CD4-positive, alpha-beta T cell treated with Interleukin-17A for 1 hour (primary cell): ENCODE measurements around the gene KCNJ18.
"Not testable (repeated sequence)": the region's sequence is repeated elsewhere in the genome, so short reads cannot be mapped to it uniquely, and the experiment has no call there.

Experiments
- DNase-seq: peaks from one replicate; pipeline ENCODE4 v3.0.0-alpha.2; 2020

KCNJ18 gene

GRCh38 chr17:21691883-21692703 is at the start of gene KCNJ18:
KCNJ18 (plus strand) TSS chr17:21692523; CDS start chr17:21702787, 10,264 bp downstream.
- DNase-seq = not testable (repeated sequence)

- not testable (repeated sequence) for DNase-seq
Measured at GRCh38 chr17:21648125-21648524, 44.2 kb upstream of the KCNJ18 start.

- not testable (repeated sequence) for DNase-seq
Measured at GRCh38 chr17:21650043-21650442, 42.3 kb upstream of the KCNJ18 start.

- DNase-seq = not testable (repeated sequence)
Measured at GRCh38 chr17:21652049-21652448, 40.3 kb upstream of the KCNJ18 start.

- DNase-seq = not testable (repeated sequence)
Measured at GRCh38 chr17:21653211-21653610, 39.1 kb upstream of the KCNJ18 start.

- DNase-seq = not testable (repeated sequence)
Measured at GRCh38 chr17:21656518-21657309, 35.6 kb upstream of the KCNJ18 start.

GRCh38 chr17:21659635-21660034 is 32.7 kb upstream of the KCNJ18 start:
- not testable (repeated sequence) for DNase-seq

- not testable (repeated sequence) for DNase-seq
Measured at GRCh38 chr17:21661455-21661854, 30.9 kb upstream of the KCNJ18 start.

GRCh38 chr17:21663166-21663565 is 29.2 kb upstream of the KCNJ18 start:
- not testable (repeated sequence) for DNase-seq

- not testable (repeated sequence) for DNase-seq
Measured at GRCh38 chr17:21663614-21664474, 28.5 kb upstream of the KCNJ18 start.

GRCh38 chr17:21665171-21665570 is 27.2 kb upstream of the KCNJ18 start:
- DNase-seq = not testable (repeated sequence)

- not testable (repeated sequence) for DNase-seq
Measured at GRCh38 chr17:21665935-21666493, 26.3 kb upstream of the KCNJ18 start.

GRCh38 chr17:21666711-21667412 is 25.5 kb upstream of the KCNJ18 start:
- DNase-seq = not testable (repeated sequence)

GRCh38 chr17:21667413-21668117 is 24.8 kb upstream of the KCNJ18 start:
- DNase-seq = not testable (repeated sequence)

- DNase-seq = not testable (repeated sequence)
Measured at GRCh38 chr17:21668118-21668488, 24.2 kb upstream of the KCNJ18 start.

- DNase-seq = not testable (repeated sequence)
Measured at GRCh38 chr17:21668746-21669508, 23.4 kb upstream of the KCNJ18 start.

GRCh38 chr17:21669616-21670360 is 22.5 kb upstream of the KCNJ18 start:
- not testable (repeated sequence) for DNase-seq

- DNase-seq = not testable (repeated sequence)
Measured at GRCh38 chr17:21670361-21671155, 21.8 kb upstream of the KCNJ18 start.

GRCh38 chr17:21671437-21671836 is 20.9 kb upstream of the KCNJ18 start:
- DNase-seq = not testable (repeated sequence)
